HepG2 (cell line): ENCODE results near the gene SIGMAR1. TPM values are rescaled to one million over a fixed set of nuclear protein-coding genes. Genes with fewer than 3 reads are reported as not detected.

ENCODE experiments used
- DMAP1 ChIP-seq: IDR thresholded peaks from 2 replicates; pipeline ENCODE4 v1.6.1; 2016
- FOXA1 ChIP-seq, 2 experiments: fragments of 450-650 bp in 1 of 2; sonication (generic) in 1 of 2; formaldehyde crosslinking in 1 of 2; IDR thresholded peaks; 2 replicates each; pipeline versions ENCODE4 v1.4.0 to v1.6.1; 2016 to 2020; ENCODE audit warnings: missing genetic modification reagents in 1 of 2
- FOXO1 ChIP-seq: sonication (generic); formaldehyde crosslinking; IDR thresholded peaks from 2 replicates; pipeline ENCODE4 v1.4.0; 2020; ENCODE audit warnings: missing genetic modification reagents
- FOXP4 ChIP-seq: sonication (generic); formaldehyde crosslinking; IDR thresholded peaks from 2 replicates; pipeline ENCODE4 v1.4.0; 2020; ENCODE audit warnings: missing genetic modification reagents
- HOMEZ ChIP-seq: IDR thresholded peaks from 2 replicates; pipeline ENCODE4 v1.6.1; 2016; ENCODE audit warnings: low read depth
- HOXA9 ChIP-seq: sonication (generic); formaldehyde crosslinking; IDR thresholded peaks from 2 replicates; pipeline ENCODE4 v1.8.1; 2022; ENCODE audit warnings: missing genetic modification reagents, mild to moderate bottlenecking, moderate library complexity, borderline replicate concordance
- KDM5A ChIP-seq: fragments of 200-600 bp; sonication (generic); IDR thresholded peaks from 2 replicates; pipeline ENCODE4 v1.7.0; 2018; ENCODE audit warnings: antibody characterized with exemption, mild to moderate bottlenecking, low read length, borderline replicate concordance
- KMT2B ChIP-seq: IDR thresholded peaks from 2 replicates; pipeline ENCODE4 v1.6.1; 2016; ENCODE audit warnings: missing genetic modification reagents, missing compliant biosample characterization
- MXD1 ChIP-seq: sonication (generic); formaldehyde crosslinking; IDR thresholded peaks from 2 replicates; pipeline ENCODE4 v1.4.0; 2020; ENCODE audit warnings: mild to moderate bottlenecking, missing genetic modification reagents
- NR1H2 ChIP-seq: sonication (generic); formaldehyde crosslinking; IDR thresholded peaks from 2 replicates; pipeline ENCODE4 v1.8.1; 2022; ENCODE audit warnings: low read depth, missing genetic modification reagents, borderline replicate concordance
- YEATS4 ChIP-seq: sonication (generic); formaldehyde crosslinking; IDR thresholded peaks from 2 replicates; pipeline ENCODE4 v1.4.0; 2020; ENCODE audit warnings: missing genetic modification reagents, borderline replicate concordance
- ZBTB2 ChIP-seq: sonication (generic); formaldehyde crosslinking; IDR thresholded peaks from 2 replicates; pipeline ENCODE4 v1.8.0; 2022; ENCODE audit warnings: low read depth, missing genetic modification reagents
- ZMYM2 ChIP-seq: sonication (generic); formaldehyde crosslinking; IDR thresholded peaks from 2 replicates; pipeline ENCODE4 v1.8.0; 2022; ENCODE audit warnings: mild to moderate bottlenecking, missing genetic modification reagents
- ZNF143 ChIP-seq: sonication (generic); formaldehyde crosslinking; IDR thresholded peaks from 2 replicates; pipeline ENCODE4 v1.4.0; 2020; ENCODE audit warnings: missing genetic modification reagents
- ZNF337 ChIP-seq: sonication (generic); formaldehyde crosslinking; IDR thresholded peaks from 2 replicates; pipeline ENCODE4 v1.5.1; 2020; ENCODE audit warnings: missing genetic modification reagents, low read depth, mild to moderate bottlenecking, borderline replicate concordance
- ZNF576 ChIP-seq: sonication (generic); formaldehyde crosslinking; IDR thresholded peaks from 2 replicates; pipeline ENCODE4 v1.4.0; 2020; ENCODE audit warnings: mild to moderate bottlenecking, missing genetic modification reagents
- ZNF607 ChIP-seq: sonication (generic); formaldehyde crosslinking; IDR thresholded peaks from 2 replicates; pipeline ENCODE4 v1.5.1; 2020; ENCODE audit warnings: missing genetic modification reagents, mild to moderate bottlenecking, borderline replicate concordance
- ZNF639 ChIP-seq: conservative IDR thresholded peaks from 2 replicates; pipeline ENCODE4 v1.6.1; 2018; ENCODE audit warnings: missing genetic modification reagents
- ZNF720 ChIP-seq: sonication (generic); formaldehyde crosslinking; IDR thresholded peaks from 2 replicates; pipeline ENCODE4 v1.4.0; 2020; ENCODE audit warnings: missing genetic modification reagents
- ZNF839 ChIP-seq: sonication (generic); formaldehyde crosslinking; IDR thresholded peaks from 2 replicates; pipeline ENCODE4 v1.4.0; 2020; ENCODE audit warnings: missing genetic modification reagents, mild to moderate bottlenecking, borderline replicate concordance
- ZSCAN21 ChIP-seq: sonication (generic); formaldehyde crosslinking; IDR thresholded peaks from 2 replicates; pipeline ENCODE4 v1.8.0; 2022; ENCODE audit warnings: mild to moderate bottlenecking, missing genetic modification reagents, moderate library complexity, borderline replicate concordance
- polyA plus RNA-seq, 8 experiments: library from polyadenylated mRNA; depleted of rRNA in 3 of 8; stranded (reverse) in 7 of 8; unstranded in 1 of 8; fragments of >200 nt; fragmentation: Illumina TruSeq in 4 of 8; extraction: Trizol in 4 of 8; gene quantifications; 2 replicates each; pipeline versions ENCODE4 v1.2.1 to v1.2.3, GENCODE V29; 2011 to 2016; ENCODE audit warnings: low read depth in 4 of 8, missing spikeins in 1 of 8, mixed read lengths in 1 of 8; ENCODE audit not compliant: insufficient read depth in 1 of 8
- total RNA-seq, 5 experiments: library from RNA; depleted of rRNA; stranded (reverse); fragments of >200 nt; fragmentation: Illumina TruSeq; extraction: Trizol; gene quantifications; 2 replicates each; pipeline ENCODE4 v1.2.3, GENCODE V29; 2016; ENCODE audit warnings: low read depth in 1 of 5

Gene SIGMAR1
- total and polyA plus RNA-seq, 2 of the 13 experiments (the other 11 are each of a cell fraction or from before 2014, with no cell fraction given): 38.9 to 60.8 TPM

- TF ChIP-seq NR1H2 (CRISPR knock-in tag) (0 out of 2 replicates have a peak, but pooled peaks have one; percentile 42), FOXP4 (CRISPR knock-in tag) (peak; percentile 24; the same call in 1 of the 2 replicates), ZNF576 (no peak), HOXA9 (CRISPR knock-in tag) (no peak), ZBTB2 (no peak), ZNF839 (CRISPR knock-in tag) (no peak), ZNF337 (CRISPR knock-in tag) (no peak), FOXO1 (CRISPR knock-in tag) (peak; percentile 22; the same call in 1 of the 2 replicates), MXD1 (CRISPR knock-in tag) (peak; percentile 56), ZNF720 (no peak), ZNF639 (CRISPR knock-in tag) (peak; percentile 53), YEATS4 (CRISPR knock-in tag) (peak; percentile 81), FOXA1 (IDR thresholded peaks at IDR 0.05) (no peak), FOXA1 (CRISPR knock-in tag; IDR thresholded peaks at IDR 0.05) (no peak), ZNF607 (CRISPR knock-in tag) (no peak; the same call in 1 of the 2 replicates), ZMYM2 (CRISPR knock-in tag) (0 out of 2 replicates have a peak, but pooled peaks have one; percentile 14), ZSCAN21 (CRISPR knock-in tag) (peak; percentile 88), KMT2B (CRISPR knock-in tag) (0 out of 2 replicates have a peak, but pooled peaks have one; percentile 51), HOMEZ (CRISPR knock-in tag) (no peak), ZNF143 (no peak), KDM5A (peak; percentile 24; the same call in 1 of the 2 replicates), DMAP1 (CRISPR knock-in tag) (peak; percentile 66; the same call in 1 of the 2 replicates)
These were observed 25.5 kb downstream of the SIGMAR1 start, which contains the start of gene RPP25L (continued) for GRCh38 chr9:34611811-34612787.
